Vagina (tissue), 2 donors: ENCODE data around the gene ITPKB. TPM values are rescaled to one million over a fixed set of nuclear protein-coding genes. Genes with fewer than 3 reads are reported as not detected.
A peak's percentile ranks its signal among the peaks of the same experiment; 100 is the strongest.

ENCODE experiments used
- DNase-seq, 2 donors: peaks; one replicate each; pipeline ENCODE4 v3.0.0-alpha.2; 2017; ENCODE audit errors: extremely low spot score in 2 of 2
- H3K27ac ChIP-seq: fragments of 200-600 bp; sonication (generic); one replicate; pipeline ENCODE4 v1.5.1; 2019
- H3K27me3 ChIP-seq: fragments of 200-600 bp; sonication (generic); one replicate; pipeline ENCODE4 v1.5.1; 2019
- H3K36me3 ChIP-seq, 2 donors: fragments of 200-600 bp; sonication (generic); one replicate each; pipeline ENCODE4 v1.5.1; 2017 to 2019
- H3K4me1 ChIP-seq: fragments of 200-600 bp; sonication (generic); one replicate; pipeline ENCODE4 v1.5.1; 2019
- H3K4me3 ChIP-seq, 2 donors: fragments of 200-600 bp; sonication (generic); 1 replicate in 1 of 2; 2 replicates in 1 of 2; pipeline ENCODE4 v1.5.1; 2016 to 2019
- H3K9me3 ChIP-seq: fragments of 200-600 bp; sonication (generic); one replicate; pipeline ENCODE4 v1.5.1; 2019
- POLR2A ChIP-seq, 2 donors: fragments of 450-650 bp; IDR thresholded peaks; one replicate each; pipeline ENCODE4 v1.6.1; 2017; ENCODE audit warnings: antibody characterized with exemption in 2 of 2, mild to moderate bottlenecking in 2 of 2, moderate library complexity in 2 of 2
- POLR2AphosphoS5 ChIP-seq, 2 donors: sonication (generic); formaldehyde crosslinking; IDR thresholded peaks; one replicate each; pipeline ENCODE4 v1.9.0; 2017; ENCODE audit warnings: antibody characterized with exemption in 2 of 2, mild to moderate bottlenecking in 2 of 2, low read depth in 1 of 2; ENCODE audit not compliant: insufficient read depth in 1 of 2
- intact Hi-C: fragments of 100-400 bp; cut with DNase I; formaldehyde crosslinking; loops from one replicate; pipeline ENCODE4 v1.15.1; 2023
- total RNA-seq: library from RNA; depleted of rRNA; stranded (reverse); fragments of >200 nt; gene quantifications from one replicate; pipeline ENCODE4 v1.2.3, GENCODE V29; 2016
- TF ChIP-seq, protein P1 (sequence below), 3 experiments: fragments of 450-650 bp in 2 of 3; fragments of 200-600 bp in 1 of 3; sonication (generic) in 1 of 3; IDR thresholded peaks; one replicate each; pipeline ENCODE4 v1.5.1; 2017 to 2019; ENCODE audit warnings: antibody characterized with exemption in 3 of 3, mild to moderate bottlenecking in 2 of 3, moderate library complexity in 2 of 3

The ITPKB gene
- total RNA-seq, 1 donor from 2014 or later, result 31.7 TPM

GRCh38 chr1:226660410-226661182, 78.5 kb downstream of the ITPKB start:
- Histone ChIP-seq H3K4me3 (no peak overlapping the region), H3K9me3 (no peaks in the 10 kb centered on the region), H3K4me1 (peaks cover 100% of the 10 kb centered on the region), H3K27me3 (no peaks in the 10 kb centered on the region), H3K36me3 (no peaks in the 10 kb centered on the region), H3K27ac (peak overlapping the region; percentile 98)
- TF ChIP-seq POLR2AphosphoS5 (IDR thresholded peaks at IDR 0.05; ENCODE audit: insufficient read depth in 1 of 2, low read depth in 1 of 2) (peak; percentile 53 to 71), POLR2A (IDR thresholded peaks at IDR 0.05) (peak in 1 of 2 donors; percentile 6)
- TF ChIP-seq, protein P1, sequence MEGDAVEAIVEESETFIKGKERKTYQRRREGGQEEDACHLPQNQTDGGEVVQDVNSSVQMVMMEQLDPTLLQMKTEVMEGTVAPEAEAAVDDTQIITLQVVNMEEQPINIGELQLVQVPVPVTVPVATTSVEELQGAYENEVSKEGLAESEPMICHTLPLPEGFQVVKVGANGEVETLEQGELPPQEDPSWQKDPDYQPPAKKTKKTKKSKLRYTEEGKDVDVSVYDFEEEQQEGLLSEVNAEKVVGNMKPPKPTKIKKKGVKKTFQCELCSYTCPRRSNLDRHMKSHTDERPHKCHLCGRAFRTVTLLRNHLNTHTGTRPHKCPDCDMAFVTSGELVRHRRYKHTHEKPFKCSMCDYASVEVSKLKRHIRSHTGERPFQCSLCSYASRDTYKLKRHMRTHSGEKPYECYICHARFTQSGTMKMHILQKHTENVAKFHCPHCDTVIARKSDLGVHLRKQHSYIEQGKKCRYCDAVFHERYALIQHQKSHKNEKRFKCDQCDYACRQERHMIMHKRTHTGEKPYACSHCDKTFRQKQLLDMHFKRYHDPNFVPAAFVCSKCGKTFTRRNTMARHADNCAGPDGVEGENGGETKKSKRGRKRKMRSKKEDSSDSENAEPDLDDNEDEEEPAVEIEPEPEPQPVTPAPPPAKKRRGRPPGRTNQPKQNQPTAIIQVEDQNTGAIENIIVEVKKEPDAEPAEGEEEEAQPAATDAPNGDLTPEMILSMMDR (IDR thresholded peaks at IDR 0.05), result no peak
- DNase-seq, result no peak
- intact Hi-C loops, result loop anchor here (5.0 kb wide), 2 partner anchors 42 to 77 kb away; partner anchors contain the start of gene ITPKB

DNA sequence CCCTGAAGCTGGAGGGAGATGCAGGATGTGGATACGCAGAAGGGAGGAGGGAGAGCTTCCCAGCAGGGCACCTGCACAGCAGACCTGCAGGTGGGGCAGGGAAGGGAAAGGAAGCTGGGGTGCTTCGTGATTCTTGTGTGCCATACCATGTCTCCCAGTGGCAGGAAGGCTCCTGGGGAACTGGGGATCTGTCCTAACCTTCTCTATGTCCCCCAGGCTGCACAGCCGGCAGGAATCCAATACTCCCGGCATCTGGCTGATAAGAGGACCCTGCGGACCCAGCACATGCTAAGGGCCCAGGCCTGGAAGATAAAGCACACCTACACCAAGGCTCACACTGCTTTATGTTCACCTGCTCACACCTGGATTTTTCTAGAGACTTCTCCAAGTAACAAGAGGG, 79.4 kb downstream of the ITPKB start:
- DNase-seq, result no peak

GRCh38 chr1:226659136-226659535, 79.9 kb downstream of the ITPKB start:
- Histone ChIP-seq H3K4me3 (no peak overlapping the region), H3K36me3 (no peaks in the 10 kb centered on the region), H3K4me1 (peaks cover 100% of the 10 kb centered on the region), H3K27ac (peak overlapping the region; percentile 98), H3K27me3 (no peaks in the 10 kb centered on the region), H3K9me3 (no peaks in the 10 kb centered on the region)
- no peak for TF ChIP-seq POLR2A (IDR thresholded peaks at IDR 0.05)
- no peak for TF ChIP-seq POLR2AphosphoS5 (IDR thresholded peaks at IDR 0.05; ENCODE audit: insufficient read depth in 1 of 2, low read depth in 1 of 2)
- TF ChIP-seq, protein P1 (IDR thresholded peaks at IDR 0.05), result no peak
- intact Hi-C loops, result no loop called here
- DNase-seq, result no peak

More for the DNA sequence above, 79.4 kb downstream of the ITPKB start:
- intact Hi-C loops, result loop anchor here (5.0 kb wide), 2 partner anchors 43 to 78 kb away; partner anchors contain the start of gene ITPKB
- no peaks in the 10 kb centered on the region for H3K27me3 ChIP-seq
- H3K27ac ChIP-seq, result peak overlapping the region; percentile 98
- H3K4me1 ChIP-seq, result peaks cover 100% of the 10 kb centered on the region
- no peaks in the 10 kb centered on the region for H3K36me3 ChIP-seq
- TF ChIP-seq POLR2A (IDR thresholded peaks at IDR 0.05) (no peak), POLR2AphosphoS5 (IDR thresholded peaks at IDR 0.05; ENCODE audit: insufficient read depth in 1 of 2, low read depth in 1 of 2) (no peak)
- TF ChIP-seq, protein P1 (IDR thresholded peaks at IDR 0.05), result no peak
- H3K9me3 ChIP-seq, result no peaks in the 10 kb centered on the region
- H3K4me3 ChIP-seq, result no peak overlapping the region

DNA sequence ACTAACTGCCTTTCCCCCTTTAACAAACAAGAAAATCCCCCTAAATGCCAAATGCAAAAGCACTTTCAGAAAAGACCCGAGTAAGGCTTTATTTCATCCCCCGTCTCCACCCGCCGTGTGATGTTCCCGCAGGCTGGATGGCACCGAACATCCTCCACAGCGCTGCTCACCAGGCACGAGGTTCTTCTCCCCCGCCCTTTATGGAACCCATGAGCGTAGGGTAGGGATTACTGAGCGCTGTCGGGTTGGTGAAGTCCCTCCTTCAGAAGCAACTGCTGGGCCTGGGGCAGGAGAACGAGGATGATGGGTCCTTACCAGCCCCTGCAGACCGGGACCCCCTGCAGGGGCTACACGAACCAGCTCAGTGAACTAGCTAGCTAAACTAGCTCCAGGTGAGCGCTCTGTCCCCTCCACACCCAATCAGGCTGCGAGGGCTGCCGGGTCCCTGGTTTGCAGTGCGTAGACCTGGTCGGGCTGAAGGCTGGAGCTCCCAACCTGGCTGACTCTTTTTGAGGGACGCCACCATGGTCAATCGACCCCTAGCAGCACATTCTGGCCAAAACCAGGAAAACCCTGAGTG, 80.4 kb downstream of the ITPKB start:
- TF ChIP-seq POLR2AphosphoS5 (IDR thresholded peaks at IDR 0.05; ENCODE audit: insufficient read depth in 1 of 2, low read depth in 1 of 2), result peak in 1 of 2 donors; percentile 7
- TF ChIP-seq, protein P1 (IDR thresholded peaks at IDR 0.05), result no peak
- Histone ChIP-seq H3K9me3 (no peaks in the 10 kb centered on the region), H3K27ac (peak overlapping the region; percentile 98), H3K4me1 (peaks cover 100% of the 10 kb centered on the region), H3K27me3 (no peaks in the 10 kb centered on the region), H3K36me3 (no peaks in the 10 kb centered on the region), H3K4me3 (no peak overlapping the region)
- no peak for DNase-seq
- intact Hi-C loops, result no loop called here
